Uterus (tissue), 2 donors: ENCODE results near the gene RGSL1.

Experiments used
- POLR2A ChIP-seq, 2 donors: fragments of 450-650 bp; IDR thresholded peaks; one replicate each; pipeline ENCODE4 v1.6.1; 2016; ENCODE audit warnings: antibody characterized with exemption in 2 of 2, mild to moderate bottlenecking in 1 of 2, moderate library complexity in 1 of 2
- TF ChIP-seq, protein P1 (sequence below), 4 experiments: fragments of 200-600 bp in 2 of 4; fragments of 450-650 bp in 2 of 4; sonication (generic) in 2 of 4; IDR thresholded peaks; one replicate each; pipeline ENCODE4 v1.5.1; 2016 to 2019; ENCODE audit warnings: antibody characterized with exemption in 4 of 4, mild to moderate bottlenecking in 2 of 4, moderate library complexity in 1 of 4

DNA sequence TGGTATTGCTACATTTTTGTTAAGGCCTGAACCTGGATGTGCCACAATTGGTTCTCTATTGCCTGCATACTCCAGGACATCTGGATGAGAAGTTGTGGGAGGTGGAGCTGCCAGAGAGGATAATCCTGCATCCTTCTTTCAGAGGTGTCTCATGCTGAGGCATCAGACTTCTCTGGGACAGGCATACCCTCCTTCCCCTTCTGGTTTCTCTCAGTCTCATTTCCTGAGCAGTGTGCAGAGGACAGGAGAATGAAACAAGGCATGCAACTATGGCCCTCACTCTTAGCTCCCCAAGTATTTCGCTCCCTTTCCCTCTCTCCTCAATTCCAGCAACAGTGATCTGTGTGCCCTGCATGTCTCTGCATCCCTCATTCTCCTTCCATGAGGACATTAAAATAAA lies 7.6 kb upstream of the RGSL1 start:
- TF ChIP-seq, protein P1, sequence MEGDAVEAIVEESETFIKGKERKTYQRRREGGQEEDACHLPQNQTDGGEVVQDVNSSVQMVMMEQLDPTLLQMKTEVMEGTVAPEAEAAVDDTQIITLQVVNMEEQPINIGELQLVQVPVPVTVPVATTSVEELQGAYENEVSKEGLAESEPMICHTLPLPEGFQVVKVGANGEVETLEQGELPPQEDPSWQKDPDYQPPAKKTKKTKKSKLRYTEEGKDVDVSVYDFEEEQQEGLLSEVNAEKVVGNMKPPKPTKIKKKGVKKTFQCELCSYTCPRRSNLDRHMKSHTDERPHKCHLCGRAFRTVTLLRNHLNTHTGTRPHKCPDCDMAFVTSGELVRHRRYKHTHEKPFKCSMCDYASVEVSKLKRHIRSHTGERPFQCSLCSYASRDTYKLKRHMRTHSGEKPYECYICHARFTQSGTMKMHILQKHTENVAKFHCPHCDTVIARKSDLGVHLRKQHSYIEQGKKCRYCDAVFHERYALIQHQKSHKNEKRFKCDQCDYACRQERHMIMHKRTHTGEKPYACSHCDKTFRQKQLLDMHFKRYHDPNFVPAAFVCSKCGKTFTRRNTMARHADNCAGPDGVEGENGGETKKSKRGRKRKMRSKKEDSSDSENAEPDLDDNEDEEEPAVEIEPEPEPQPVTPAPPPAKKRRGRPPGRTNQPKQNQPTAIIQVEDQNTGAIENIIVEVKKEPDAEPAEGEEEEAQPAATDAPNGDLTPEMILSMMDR (IDR thresholded peaks at IDR 0.05): no peak
- TF ChIP-seq POLR2A (IDR thresholded peaks at IDR 0.05): no peak
